Smooth muscle cell of the brain vasculature (primary cell): Measurements from ENCODE around the gene CAV2.

Experiments used
- DNase-seq: peaks from one replicate; pipeline ENCODE4 v3.0.0-alpha.2; 2012; ENCODE audit warnings: low read depth, low spot score

Gene CAV2

DNA sequence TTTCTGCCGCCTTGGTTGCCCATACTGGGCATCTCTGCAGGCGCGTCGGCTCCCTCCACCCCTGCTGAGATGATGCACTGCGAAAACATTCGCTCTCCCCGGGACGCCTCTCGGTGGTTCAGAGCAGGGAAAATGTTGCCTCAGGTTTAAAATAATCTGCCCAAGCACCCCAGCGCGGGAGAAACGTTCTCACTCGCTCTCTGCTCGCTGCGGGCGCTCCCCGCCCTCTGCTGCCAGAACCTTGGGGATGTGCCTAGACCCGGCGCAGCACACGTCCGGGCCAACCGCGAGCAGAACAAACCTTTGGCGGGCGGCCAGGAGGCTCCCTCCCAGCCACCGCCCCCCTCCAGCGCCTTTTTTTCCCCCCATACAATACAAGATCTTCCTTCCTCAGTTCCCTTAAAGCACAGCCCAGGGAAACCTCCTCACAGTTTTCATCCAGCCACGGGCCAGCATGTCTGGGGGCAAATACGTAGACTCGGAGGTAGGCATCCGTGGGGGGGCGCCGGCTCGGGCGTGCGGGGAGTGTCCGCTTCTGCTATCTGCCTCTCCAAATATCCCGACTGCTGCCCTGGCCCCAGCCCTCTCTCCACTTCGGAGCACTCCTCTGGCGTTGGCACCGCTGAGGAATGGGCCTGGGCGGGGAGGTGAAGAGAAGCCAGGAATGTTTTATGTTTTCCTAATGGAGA is 25.2 kb downstream of the CAV2 start, which contains the start of gene CAV1:
CAV1 (plus strand) TSS at position 428 of the 689 bp plus-strand sequence; CDS start at position 455, 27 bp downstream.
- DNase-seq, result peak; percentile 90

DNA sequence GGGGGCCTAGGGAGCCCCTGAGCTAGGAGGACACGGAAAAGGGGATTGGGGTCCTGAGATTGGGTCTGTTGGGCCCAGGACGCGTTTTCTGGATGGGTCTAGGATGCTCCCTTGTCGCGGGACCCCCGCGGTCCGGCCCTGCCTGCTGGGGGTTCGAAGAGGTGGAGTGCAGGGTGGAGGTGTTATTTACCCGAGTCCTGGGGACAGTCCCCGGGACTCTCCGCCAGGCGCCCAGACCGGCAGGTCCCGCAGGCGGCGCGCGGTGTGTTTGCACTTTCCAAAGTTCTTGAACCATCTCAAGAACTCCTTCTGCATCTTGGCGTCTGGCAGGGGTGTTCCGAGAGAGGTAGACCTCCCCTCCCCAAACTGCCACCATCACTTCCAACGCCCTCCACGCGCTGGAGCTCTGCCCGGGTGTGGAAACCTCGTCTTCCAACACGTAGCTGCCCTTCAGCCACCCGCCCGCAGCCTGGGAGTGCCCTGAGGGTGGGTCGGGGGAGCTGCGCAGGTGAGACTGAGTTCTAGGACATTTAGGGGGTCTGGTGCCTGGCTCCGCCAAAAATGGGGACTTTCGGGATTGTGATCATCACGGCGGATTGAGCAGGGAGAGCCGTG is 25.9 kb downstream of the CAV2 start:
- no peak for DNase-seq

GRCh38 chr7:116525913-116526861 is 26.6 kb downstream of the CAV2 start:
- DNase-seq, result peak; percentile 60

- DNase-seq, result no peak
Measured at GRCh38 chr7:116526897-116527296, 27.4 kb downstream of the CAV2 start.

- no peak for DNase-seq
Measured at GRCh38 chr7:116527521-116527920, 28.0 kb downstream of the CAV2 start.

DNA sequence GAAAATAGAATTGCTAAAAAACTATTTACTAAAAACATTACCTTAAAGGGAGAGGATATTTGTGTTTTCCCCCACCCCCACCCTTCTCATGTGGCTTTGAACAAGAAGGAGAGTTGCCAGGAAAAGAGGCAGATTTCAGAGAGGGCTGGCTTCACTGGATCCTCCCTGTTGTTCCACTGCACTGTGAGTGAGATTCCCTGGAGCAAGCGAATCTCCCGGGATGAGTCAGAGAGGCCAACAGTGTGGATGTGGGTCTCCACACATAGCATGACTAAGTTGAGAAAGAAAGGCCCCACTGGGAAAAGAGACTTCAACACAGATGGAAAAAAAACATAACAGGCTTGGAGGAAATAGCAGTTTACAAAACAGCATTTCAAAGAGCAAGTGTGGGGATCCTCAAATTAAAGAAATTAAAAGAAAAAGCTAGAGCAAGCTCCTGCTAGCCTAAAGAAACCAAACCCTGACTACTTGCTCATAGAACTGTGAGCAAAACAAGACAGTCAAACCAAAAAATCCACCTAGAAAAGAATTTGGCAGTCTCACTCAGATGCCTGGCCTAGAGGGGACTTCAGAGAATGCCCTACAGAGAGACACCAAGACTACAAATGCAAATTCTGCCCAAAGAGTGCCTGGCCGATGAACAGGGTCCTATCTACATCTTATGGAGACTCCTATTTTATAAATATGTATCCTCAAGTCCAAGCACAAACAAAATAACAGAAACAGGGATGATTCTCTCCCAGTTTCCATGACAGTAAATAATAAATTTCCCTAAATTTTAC is 28.7 kb downstream of the CAV2 start:
- peak; percentile 86 for DNase-seq

DNA sequence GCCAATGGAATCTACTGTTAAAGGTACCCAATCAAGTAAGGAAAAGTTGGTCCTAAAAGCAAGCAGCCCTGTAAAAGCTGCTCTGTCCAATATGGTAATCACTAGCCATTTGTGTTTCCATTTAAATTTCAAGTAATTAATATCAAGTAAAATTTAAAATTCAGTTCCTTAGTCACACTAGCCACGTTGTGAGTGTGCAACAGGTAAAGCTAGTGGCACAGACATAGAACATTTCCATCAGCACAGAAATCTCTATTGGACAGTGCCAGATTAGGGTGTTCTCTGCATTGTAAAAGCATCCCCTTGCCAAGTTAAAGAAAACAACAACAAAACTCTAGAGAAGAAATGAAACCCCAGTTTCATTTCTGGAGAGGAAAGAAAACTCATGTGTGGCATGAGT is 29.7 kb downstream of the CAV2 start:
- DNase-seq, result no peak

GRCh38 chr7:116530107-116530820 is 30.7 kb downstream of the CAV2 start:
- DNase-seq, result no peak

- no peak for DNase-seq
Measured at GRCh38 chr7:116532102-116532688, 32.7 kb downstream of the CAV2 start.

DNA sequence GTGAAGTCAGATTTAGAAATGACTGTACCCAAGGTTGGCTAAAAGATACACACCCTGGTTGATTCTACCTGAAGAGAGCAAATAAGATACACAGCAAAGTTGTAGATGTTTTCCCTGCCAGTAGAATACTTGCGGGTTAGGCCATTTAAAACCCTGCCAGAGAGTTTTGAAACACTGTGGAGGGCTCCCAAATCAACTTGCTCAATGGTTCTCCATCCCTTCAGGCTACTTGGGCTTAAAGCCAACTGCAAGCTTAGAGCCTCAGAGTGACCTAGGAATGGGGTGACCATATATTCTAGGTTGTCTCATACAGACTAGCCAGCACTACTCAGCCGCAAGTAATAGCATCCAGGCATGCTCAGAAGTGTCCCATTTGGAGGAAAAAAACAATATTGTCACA is 35.3 kb downstream of the CAV2 start:
- no peak for DNase-seq

DNA sequence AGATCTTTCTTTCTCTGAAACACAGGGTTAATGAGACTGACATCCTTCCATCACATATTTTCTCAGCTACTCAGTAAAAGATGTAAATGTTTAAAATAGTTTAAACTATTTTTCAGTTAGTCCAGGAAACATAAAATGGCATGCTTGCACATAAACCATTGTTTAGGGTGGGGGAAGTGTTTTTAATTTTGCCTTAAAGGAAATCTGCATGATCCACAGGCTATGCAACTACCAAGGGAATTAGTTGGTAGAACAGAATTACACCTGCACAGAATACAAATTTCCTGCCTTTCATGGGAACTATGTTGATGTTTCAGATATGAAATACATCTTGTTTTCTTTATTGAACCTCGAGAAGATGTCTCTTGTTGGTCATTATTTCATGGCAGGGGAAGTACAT is 35.9 kb downstream of the CAV2 start:
- no peak for DNase-seq

DNA sequence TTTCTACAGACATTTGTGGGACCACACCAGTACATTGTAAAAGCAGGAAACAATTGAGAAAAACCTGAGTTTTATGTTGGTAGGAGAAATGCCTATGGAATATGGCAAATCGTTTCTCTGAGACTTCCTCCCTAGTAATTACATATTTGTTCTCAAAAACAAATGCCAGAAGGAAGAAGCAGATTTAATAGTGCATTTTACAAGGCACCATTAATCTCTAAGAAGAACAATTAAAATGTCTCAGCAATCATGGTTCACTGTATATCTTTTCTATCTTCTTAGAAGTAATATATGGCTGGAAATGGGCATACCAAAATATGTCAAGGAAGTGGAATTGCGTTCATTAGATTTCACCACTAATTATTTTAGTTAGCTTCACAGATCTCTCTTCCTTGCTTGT is 38.6 kb downstream of the CAV2 start:
- no peak for DNase-seq

- DNase-seq, result no peak
Measured at GRCh38 chr7:116539879-116540278, 40.3 kb downstream of the CAV2 start.

GRCh38 chr7:116540743-116541142 is 41.2 kb downstream of the CAV2 start:
- no peak for DNase-seq

DNA sequence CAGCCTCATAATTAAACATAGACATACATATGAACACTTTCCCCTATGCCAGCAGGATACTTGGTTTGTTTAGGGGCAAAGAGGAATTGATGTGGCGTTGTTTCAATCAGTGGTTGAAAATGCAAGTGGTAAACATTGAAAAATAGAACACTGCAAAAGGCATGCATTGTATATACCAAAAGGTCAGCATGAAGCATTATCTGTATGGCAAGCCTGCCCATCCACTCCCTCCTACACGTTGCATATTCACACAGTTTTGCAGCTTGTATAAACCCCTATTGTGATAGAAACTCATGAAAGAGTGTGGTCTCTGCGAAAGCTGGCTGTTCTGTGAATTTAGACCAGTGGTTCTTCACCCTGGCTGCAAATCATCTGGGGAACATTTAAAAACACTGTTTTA is 42.4 kb downstream of the CAV2 start:
- DNase-seq, result no peak

DNA sequence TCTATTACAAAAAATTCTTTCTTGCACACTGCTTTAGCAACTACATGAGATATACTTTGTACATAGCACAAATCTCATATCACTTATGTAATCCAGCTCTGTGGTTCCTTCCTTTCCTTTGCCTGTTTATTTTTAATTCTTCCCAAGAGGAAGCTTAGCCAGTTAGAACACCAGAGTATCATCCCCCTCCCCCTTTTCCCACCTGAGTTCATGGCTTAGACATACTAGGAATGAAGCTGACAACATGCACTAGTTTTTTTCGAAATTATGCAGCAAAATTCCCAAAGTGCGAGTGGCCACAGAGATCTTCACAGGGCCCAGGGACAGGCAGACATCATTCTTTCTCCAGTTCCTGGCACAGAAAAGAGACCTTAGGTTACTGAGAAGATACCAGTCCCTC is 43.1 kb downstream of the CAV2 start:
- DNase-seq, result no peak

GRCh38 chr7:116543664-116544063 is 44.1 kb downstream of the CAV2 start:
- DNase-seq, result no peak

GRCh38 chr7:116544487-116544886 is 44.9 kb downstream of the CAV2 start:
- DNase-seq, result no peak

DNA sequence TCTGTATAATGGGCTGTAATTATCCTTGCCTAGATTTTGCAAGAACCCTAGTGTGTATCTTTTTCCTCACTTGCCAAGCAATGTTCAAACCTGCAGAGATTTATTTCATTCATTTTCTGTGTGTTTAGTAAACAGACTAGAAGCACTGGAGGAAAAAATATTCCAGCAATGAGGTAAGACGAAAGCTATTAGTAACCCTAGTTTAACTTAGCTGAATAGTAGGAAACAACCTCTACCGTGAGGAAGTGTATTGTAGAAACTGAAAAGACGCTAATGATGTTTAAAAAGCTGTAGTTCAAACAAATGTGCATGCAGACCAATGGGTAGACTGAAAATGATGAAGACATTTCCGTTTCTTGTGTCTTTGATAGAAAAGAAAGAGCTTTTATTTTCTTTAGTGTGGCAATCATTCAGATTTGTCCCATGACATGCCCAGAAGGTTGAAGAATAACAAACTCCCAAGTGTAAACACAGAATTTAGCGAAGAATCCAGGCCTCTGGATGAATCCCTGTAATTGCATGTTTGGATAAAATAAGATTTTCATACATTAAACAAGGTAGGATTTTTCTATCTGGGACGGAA is 46.0 kb downstream of the CAV2 start:
- no peak for DNase-seq

DNA sequence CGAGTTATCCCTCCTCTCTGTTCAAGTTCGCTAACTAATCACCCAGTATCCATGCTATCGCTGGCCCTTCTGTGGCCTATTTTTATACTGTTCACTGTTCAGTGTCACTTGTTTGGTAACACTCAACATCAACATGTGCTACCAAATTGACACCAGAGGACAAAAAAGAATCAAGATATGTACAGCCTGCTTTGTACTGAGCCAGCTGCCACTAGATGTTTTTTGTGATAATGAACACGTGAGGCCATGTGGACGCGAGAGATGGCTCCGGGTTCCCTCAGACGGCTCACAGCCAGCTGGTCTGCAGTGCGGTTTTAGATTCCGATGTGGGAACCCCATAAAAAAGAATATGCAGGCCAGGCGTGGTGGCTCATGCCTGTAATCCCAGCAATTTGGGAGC is 46.5 kb downstream of the CAV2 start:
- DNase-seq, result no peak
